HG02884 (cell line): ENCODE data around the gene ADAD1.

ENCODE experiments used
- ATAC-seq: cut with Tn5 transposase; IDR thresholded peaks from one replicate; pipeline ENCODE4 v1.9.1; 2021; ENCODE audit warnings: mild to moderate bottlenecking, moderate library complexity; ENCODE audit not compliant: unreplicated experiment

ADAD1 gene

GRCh38 chr4:122453384-122453995 lies 74.7 kb downstream of the ADAD1 start:
- no peak for ATAC-seq

GRCh38 chr4:122456231-122457116 lies 77.7 kb downstream of the ADAD1 start, which contains the start of gene IL2:
Gene IL2 (minus strand): TSS chr4:122456725. CDS start chr4:122456440, 285 bp downstream.
- ATAC-seq = no peak

- ATAC-seq = peak; percentile 91
Measured at GRCh38 chr4:122458625-122459024, 79.8 kb downstream of the ADAD1 start.

DNA sequence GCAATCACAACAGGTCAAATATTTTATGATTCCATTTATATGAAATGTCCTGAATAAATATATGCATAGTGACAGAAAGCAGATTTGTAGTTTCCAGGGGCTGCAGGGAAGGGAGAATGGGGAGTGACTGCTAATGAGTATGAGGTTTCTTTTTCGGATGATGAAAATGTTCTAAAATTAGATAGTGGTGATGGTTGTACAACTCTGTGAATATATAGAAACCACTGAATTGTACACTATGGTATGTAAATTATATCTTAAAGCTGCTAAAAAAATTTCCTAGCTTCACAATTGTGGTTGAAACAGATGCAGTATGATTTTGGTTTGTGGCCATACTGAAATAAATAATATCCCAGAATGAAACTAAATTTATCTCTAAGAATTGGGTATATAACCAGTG lies 90.6 kb downstream of the ADAD1 start:
- ATAC-seq = no peak

DNA sequence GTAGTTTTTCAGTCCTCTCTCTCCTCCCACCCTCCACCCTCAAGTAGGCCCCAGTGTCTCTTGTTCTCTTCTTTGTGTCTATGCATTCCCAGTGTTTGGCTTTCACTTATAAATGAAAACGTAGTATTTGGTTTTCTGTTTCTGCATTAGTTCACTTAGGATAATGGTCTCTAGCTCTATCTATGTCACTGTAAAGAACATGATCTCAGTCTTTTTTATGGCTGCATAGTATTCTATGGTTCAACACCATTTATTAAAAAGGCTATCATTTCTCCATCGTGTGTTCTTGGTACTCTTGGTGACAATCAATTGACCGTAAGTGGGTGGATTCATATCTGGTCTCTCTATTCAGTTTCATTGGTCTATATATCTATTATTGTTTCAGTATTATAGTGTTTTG lies 96.4 kb downstream of the ADAD1 start:
- no peak for ATAC-seq

GRCh38 chr4:122476126-122476525 lies 97.3 kb downstream of the ADAD1 start:
- ATAC-seq = no peak

GRCh38 chr4:122476745-122477144 lies 97.9 kb downstream of the ADAD1 start:
- ATAC-seq = no peak
